DMS153 treated with DMSO at 0.1 percent for 48 hours (cell line): ENCODE data around the gene TRPM5.
"Not testable (repeated sequence)": the region's sequence is repeated elsewhere in the genome, so short reads cannot be mapped to it uniquely, and the experiment has no call there.

Source experiments
- DNase-seq: peaks from one replicate; lab custom pipeline; 2025; ENCODE audit not compliant: unreplicated experiment; lab: John Stamatoyannopoulos, UW

The TRPM5 gene

GRCh38 chr11:2443881-2444820, at the start of gene TRPM5:
TSS of gene TRPM5 (minus strand) at chr11:2444514. CDS start at chr11:2423036, 21,478 bp downstream.
- no peak for DNase-seq

GRCh38 chr11:2489083-2489482, 44.8 kb upstream of the TRPM5 start:
- no peak for DNase-seq

GRCh38 chr11:2488004-2488403, 43.7 kb upstream of the TRPM5 start:
- DNase-seq: no peak

GRCh38 chr11:2484576-2485125, 40.3 kb upstream of the TRPM5 start:
- DNase-seq: no peak

GRCh38 chr11:2483426-2483825, 39.1 kb upstream of the TRPM5 start:
- DNase-seq: peak; percentile 36

- peak; percentile 21 for DNase-seq
Observed at GRCh38 chr11:2482745-2483144, 38.4 kb upstream of the TRPM5 start.

- DNase-seq: no peak
Observed at GRCh38 chr11:2482204-2482603, 37.9 kb upstream of the TRPM5 start.

- DNase-seq: no peak
Observed at GRCh38 chr11:2481253-2481652, 36.9 kb upstream of the TRPM5 start.

GRCh38 chr11:2480874-2481220, 36.5 kb upstream of the TRPM5 start:
- no peak for DNase-seq

- not testable (repeated sequence) for DNase-seq
Observed at GRCh38 chr11:2480067-2480873, 36.0 kb upstream of the TRPM5 start.

GRCh38 chr11:2477936-2478335, 33.6 kb upstream of the TRPM5 start:
- no peak for DNase-seq

- no peak for DNase-seq
Observed at GRCh38 chr11:2477254-2477653, 32.9 kb upstream of the TRPM5 start.

GRCh38 chr11:2475136-2475918, 31.0 kb upstream of the TRPM5 start:
- DNase-seq: no peak

GRCh38 chr11:2474059-2474901, 30.0 kb upstream of the TRPM5 start:
- peak; percentile 60 for DNase-seq

GRCh38 chr11:2473361-2474058, 29.2 kb upstream of the TRPM5 start:
- no peak for DNase-seq

- DNase-seq: no peak
Observed at GRCh38 chr11:2472428-2473186, 28.3 kb upstream of the TRPM5 start.

- DNase-seq: no peak
Observed at GRCh38 chr11:2471804-2472096, 27.4 kb upstream of the TRPM5 start.

- no peak for DNase-seq
Observed at GRCh38 chr11:2471048-2471803, 26.9 kb upstream of the TRPM5 start.
